ENCODE results near the gene JAK3. TPM values are rescaled to one million over a fixed set of nuclear protein-coding genes. Genes with fewer than 3 reads are reported as not detected.

The JAK3 gene
- total RNA-seq, 1 experiment from 2014 or later, result 0.31 TPM

DNA sequence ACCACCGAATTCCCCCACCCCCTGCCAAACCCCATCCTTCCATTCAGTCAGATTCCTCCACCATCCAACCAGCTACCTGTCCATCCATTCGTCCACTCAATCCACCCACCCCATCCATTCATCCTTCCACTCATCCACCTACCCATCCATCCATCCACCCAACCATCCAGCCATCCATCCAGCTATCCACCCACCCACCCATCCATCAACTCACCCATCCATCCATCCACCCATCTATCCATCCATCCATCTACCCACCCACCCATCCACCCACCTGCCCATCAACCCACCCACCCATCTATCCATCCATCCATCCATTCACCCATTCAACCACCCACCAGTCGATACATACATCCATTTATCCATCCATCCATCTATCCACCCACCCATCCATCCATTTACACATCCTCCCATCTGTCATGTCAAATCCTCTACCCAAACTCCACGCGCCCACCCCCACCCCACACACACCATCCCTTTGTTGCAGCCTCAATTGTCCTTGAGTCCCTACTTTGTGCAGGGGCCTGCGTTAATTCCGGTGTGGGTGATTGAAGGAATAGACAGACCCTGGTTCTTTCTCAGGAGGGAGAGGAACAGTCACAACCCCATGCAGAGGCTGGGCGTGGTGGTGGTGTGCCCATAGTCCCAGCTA lies 18.7 kb upstream of the JAK3 start:
- no peak for DNase-seq (ENCODE audit: low spot score)

DNA sequence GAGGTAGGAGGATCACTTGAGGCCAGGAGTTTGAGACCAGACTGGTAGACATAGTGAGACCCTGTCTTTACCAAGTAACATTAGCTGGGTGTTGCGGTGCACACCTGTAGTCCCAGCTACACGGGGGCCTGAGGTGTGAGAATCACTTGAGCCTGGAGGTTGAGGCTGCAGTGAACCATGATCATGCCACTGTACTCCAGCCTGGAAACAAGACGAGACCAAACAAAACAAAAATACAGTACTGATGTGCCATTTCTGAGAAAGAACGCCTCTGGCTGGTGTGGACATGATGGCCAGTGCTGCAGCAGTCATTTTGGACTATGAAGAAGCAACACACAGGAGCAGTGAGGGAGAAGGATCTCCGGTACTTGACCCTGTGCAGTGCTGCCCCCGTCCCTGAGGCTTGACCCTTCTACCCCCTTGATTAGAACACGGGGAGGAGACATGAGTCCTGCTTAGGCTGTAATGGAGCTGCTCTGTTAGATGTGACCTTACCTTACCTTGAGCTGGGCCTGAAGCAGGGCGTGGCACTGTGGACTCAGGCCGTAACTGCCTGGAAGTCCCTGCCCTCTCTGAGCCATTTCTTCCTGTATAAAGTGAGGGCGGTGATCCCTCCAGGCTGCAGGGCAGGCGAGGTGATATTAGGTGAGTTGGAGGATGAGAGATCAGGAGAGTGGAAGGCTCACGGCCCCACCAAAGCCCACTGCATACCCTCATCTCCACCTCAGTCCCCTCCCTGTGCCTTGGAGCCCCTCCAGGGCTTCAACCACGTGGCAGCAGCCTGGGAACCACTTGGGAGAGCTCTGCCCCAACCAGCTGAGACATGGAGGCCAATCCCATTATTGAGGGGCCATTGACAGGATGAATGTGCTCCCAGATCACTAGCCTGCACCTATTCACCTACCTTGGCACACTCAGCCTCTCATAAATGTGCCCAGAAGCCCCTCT lies 17.9 kb upstream of the JAK3 start:
- DNase-seq (ENCODE audit: low spot score), result peak; percentile 56

GRCh38 chr19:17863520-17864182 lies 15.9 kb upstream of the JAK3 start:
- no peak for DNase-seq (ENCODE audit: low spot score)

DNA sequence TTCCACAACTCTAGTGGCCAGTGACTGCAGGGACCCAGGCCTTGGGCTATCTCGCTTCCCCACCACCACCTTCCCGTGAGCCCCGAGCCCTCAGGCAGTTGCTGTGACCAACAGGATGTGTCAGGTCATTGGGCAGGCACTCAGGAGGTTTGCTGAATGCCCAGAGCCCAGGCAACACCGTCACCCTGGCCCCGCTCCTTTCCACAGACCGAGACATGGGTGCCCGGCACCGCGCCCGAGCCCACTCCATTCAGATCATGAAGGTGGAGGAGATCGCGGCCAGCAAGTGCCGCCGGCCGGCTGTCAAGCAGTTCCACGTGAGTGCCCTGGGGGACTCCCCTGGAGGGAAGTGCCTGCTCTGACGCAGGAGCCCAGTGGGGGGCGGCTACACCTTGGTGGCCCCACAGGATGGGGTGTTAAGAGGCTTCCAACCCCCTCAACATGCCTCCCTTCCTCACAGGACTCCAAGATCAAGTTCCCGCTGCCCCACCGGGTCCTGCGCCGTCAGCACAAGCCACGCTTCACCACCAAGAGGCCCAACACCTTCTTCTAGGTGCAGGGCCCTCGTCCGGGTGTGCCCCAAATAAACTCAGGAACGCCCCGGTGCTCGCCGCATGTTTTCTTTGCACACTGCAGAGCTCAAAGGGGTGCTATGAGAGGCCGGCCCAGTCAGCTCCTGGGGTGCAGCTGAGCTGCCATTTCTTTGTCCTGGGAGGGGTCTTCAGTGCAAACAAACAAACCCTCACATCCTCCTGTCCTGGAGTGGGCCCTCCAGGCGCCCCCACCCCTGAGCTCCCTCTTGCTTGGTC lies 15.1 kb upstream of the JAK3 start:
- DNase-seq (ENCODE audit: low spot score), result no peak

- no peak for DNase-seq (ENCODE audit: low spot score)
Measured at GRCh38 chr19:17861542-17862402, 14.0 kb upstream of the JAK3 start.

DNA sequence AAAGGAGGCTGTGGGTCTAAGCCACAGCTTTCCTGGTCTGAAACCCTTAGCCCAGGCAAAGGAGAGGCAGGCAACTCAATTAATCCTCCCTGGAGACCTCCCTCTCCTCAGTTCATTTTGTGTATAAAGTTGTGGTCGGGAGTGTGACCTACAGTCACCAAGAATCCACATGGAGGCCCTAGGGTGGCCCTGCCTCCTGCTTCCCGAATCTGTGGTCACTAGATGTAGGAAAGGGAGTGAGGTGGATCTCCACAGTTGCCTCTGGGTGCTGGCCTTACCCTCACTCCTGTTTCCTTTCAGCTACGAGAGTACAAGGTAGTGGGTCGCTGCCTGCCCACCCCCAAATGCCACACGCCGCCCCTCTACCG lies 13.2 kb upstream of the JAK3 start:
- no peak for DNase-seq (ENCODE audit: low spot score)

DNA sequence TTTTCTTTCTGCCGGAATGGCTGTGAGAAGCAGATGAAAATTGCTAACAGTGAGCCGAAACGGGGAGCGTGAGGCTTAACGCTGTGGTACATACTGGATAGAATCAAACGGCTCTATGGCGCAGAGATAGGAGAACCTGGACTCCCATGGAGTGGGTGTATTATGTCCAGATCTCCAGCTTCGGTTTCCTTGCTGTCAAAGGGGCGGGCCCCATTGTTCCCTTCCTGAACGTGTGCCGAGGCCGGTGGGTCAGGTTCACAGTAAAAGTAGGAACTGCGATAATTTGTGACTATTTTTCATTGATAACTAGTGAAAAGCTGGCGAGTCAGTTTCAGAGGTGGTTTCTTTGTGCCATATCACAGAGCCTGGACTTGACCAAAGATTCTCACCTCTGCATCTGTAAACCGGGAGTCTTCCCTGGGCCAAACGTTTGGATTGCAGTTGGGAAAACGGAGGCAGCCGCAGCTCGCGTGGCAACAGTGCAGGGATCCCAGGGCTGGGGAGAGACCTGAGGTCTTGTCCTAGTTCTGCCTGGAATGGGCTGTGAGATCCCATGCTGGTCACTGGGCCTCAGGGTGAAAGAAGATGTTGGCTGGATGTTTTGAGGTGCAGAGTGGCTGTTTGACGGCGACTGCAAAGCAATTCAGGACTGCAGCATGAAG lies 12.7 kb upstream of the JAK3 start:
- no peak for DNase-seq (ENCODE audit: low spot score)

DNA sequence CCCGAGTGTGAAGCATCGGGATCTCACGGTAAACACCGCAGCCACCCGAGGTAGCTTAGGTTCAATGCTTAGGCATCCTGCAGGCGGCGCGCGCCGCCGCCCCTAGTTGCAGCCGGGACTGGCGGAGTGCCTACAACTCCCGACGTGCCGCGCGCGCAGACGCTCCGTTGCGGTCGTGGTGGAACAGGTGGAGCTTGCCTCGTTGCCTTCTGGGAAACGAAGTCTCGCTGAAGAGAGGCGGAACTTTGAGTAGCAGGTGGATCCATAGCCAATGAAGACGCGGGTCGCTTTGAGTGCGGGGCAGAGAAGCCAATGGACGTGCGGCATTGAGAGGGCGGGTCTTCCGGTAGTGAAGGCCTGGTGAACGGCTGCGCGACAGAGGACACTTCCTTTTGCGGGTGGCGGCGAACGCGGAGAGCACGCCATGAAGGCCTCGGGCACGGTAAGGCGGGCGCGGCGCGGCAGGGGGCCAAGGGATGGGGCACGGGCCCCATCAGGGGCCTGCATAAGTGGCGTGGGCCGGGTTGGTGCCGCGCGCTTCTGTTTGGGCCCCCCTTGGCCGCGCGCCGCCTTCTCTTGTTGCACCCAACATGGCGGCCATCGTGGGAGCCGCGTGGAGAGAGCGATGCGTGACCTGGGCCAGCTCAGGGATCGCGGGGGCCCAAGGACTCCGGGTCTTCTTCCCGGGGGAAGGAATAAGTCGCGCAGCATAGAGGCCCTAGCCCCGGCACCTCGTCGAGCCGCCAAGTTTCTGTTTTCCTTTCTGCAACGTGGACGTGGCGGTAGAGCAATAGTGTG lies 11.9 kb upstream of the JAK3 start, which contains the start of gene RPL18A:
TSS of gene RPL18A (plus strand) at position 378 of the 798 bp plus-strand sequence. CDS start at position 425, 47 bp downstream.
- DNase-seq (ENCODE audit: low spot score), result peak; percentile 96

- DNase-seq (ENCODE audit: low spot score), result peak; percentile 84
Measured at GRCh38 chr19:17855280-17856152, 7.7 kb upstream of the JAK3 start.

- no peak for DNase-seq (ENCODE audit: low spot score)
Measured at GRCh38 chr19:17854061-17854460, 6.3 kb upstream of the JAK3 start.

- no peak for DNase-seq (ENCODE audit: low spot score)
Measured at GRCh38 chr19:17848595-17849292, 962 bp upstream of the JAK3 start.

DNA sequence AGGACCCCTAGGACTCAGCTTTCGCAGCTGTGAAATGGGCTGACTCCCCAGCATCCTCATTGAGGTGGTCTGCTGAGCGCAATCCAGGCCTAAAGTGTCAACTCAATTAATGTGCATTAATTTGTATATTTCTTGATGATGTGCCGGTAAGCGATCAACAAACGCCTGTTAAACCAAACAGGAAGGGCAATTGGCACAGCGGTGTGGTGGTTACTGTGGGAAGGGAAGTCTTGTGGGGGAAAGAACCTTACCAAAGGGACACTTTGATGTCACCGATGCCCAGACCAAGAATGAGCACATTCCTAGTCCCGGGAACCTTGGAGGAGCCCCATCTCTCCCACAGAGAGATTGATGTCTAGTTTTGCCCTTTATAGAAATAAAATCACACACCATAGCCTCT lies 1.6 kb downstream of the JAK3 start:
- no peak for DNase-seq (ENCODE audit: low spot score)

GRCh38 chr19:17843908-17844490 lies 3.8 kb downstream of the JAK3 start:
- DNase-seq (ENCODE audit: low spot score), result no peak

GRCh38 chr19:17843292-17843827 lies 4.4 kb downstream of the JAK3 start:
- DNase-seq (ENCODE audit: low spot score), result no peak

DNA sequence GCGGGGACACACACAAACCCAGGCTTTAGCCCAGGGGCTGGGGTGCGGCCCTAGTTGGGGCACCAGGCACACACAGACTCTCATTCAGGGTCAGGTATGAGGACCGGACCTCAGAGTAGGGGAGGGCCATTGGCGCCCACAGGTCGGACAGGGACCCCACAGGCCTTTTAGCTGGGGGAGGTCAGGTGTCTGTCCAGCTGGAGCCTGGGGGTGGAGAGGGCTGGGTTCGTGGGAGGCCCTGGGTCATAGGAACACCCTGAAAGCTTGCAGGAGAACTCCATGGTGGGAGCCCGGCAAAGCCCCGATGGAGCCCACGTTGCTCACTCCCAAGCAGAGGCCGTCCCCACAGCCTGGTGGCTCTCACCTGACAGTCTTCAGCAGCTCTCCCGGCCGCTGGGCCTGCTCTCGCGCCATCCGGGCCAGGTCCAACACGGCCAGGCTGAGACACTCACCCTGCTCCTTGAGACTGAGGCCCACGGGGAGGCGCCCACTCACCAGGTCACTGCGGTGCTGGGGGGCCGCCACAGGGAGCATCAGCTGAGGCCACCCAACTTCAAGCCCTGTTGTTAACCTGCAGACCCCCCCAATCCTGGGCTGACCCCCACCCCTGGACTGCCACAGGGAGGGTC lies 5.0 kb downstream of the JAK3 start:
- DNase-seq (ENCODE audit: low spot score), result no peak
